Tibial nerve (tissue), 4 donors: Measurements from ENCODE around the gene ATP6V1F. TPM values are rescaled to one million over a fixed set of nuclear protein-coding genes. Genes with fewer than 3 reads are reported as not detected.
A peak's percentile ranks its signal among the peaks of the same experiment; 100 is the strongest.

Experiments
- DNase-seq, 2 donors: peaks; one replicate each; pipeline ENCODE4 v3.0.0-alpha.2; 2019; ENCODE audit warnings: low spot score in 2 of 2
- H3K27ac ChIP-seq, 4 donors: fragments of 200-600 bp; sonication (generic) in 3 of 4; one replicate each; pipeline ENCODE4 v1.5.1; 2017 to 2019; ENCODE audit warnings: mild to moderate bottlenecking in 1 of 4
- H3K27me3 ChIP-seq, 2 donors: fragments of 200-600 bp; sonication (generic) in 1 of 2; one replicate each; pipeline versions ENCODE4 v1.5.1 to v1.6.0; 2017 to 2019
- H3K36me3 ChIP-seq, 3 donors: fragments of 200-600 bp; sonication (generic); one replicate each; pipeline ENCODE4 v1.5.1; 2018 to 2019
- H3K4me1 ChIP-seq, 4 donors: fragments of 200-600 bp; sonication (generic) in 3 of 4; one replicate each; pipeline ENCODE4 v1.5.1; 2017 to 2019
- H3K4me3 ChIP-seq, 4 donors: fragments of 200-600 bp; sonication (generic) in 3 of 4; one replicate each; pipeline ENCODE4 v1.5.1; 2017 to 2019; ENCODE audit warnings: mild to moderate bottlenecking in 1 of 4, moderate library complexity in 1 of 4
- H3K9me3 ChIP-seq, 4 donors: fragments of 200-600 bp; sonication (generic) in 3 of 4; one replicate each; pipeline ENCODE4 v1.5.1; 2017 to 2019
- EP300 ChIP-seq, 2 donors: sonication (generic); formaldehyde crosslinking; IDR thresholded peaks; one replicate each; pipeline ENCODE4 v1.6.1; 2017; ENCODE audit warnings: antibody characterized with exemption in 2 of 2, mild to moderate bottlenecking in 1 of 2
- POLR2A ChIP-seq, 2 donors: fragments of 450-650 bp; IDR thresholded peaks; one replicate each; pipeline ENCODE4 v1.6.1; 2017; ENCODE audit warnings: antibody characterized with exemption in 2 of 2, mild to moderate bottlenecking in 2 of 2, moderate library complexity in 2 of 2
- WGBS, 2 donors: methylation state at CpG; one replicate each; pipeline ENCODE4 v1.1.5; 2018; 5-methylcytosine and 5-hydroxymethylcytosine counted together
- total RNA-seq, 4 donors: library from RNA; depleted of rRNA; stranded (reverse); fragments of >200 nt; gene quantifications; one replicate each; pipeline ENCODE4 v1.1.0, GENCODE V29; 2016
- TF ChIP-seq, protein P1 (sequence below), 5 experiments: fragments of 200-600 bp in 3 of 5; fragments of 450-650 bp in 2 of 5; sonication (generic) in 3 of 5; IDR thresholded peaks; one replicate each; pipeline ENCODE4 v1.5.1; 2016 to 2019; ENCODE audit warnings: antibody characterized with exemption in 5 of 5, mild to moderate bottlenecking in 3 of 5, moderate library complexity in 2 of 5

The ATP6V1F gene
- total RNA-seq, 4 donors from 2014 or later, result 57.9 to 122 (median 75.4) TPM

- no peak for DNase-seq
- TF ChIP-seq, protein P1, sequence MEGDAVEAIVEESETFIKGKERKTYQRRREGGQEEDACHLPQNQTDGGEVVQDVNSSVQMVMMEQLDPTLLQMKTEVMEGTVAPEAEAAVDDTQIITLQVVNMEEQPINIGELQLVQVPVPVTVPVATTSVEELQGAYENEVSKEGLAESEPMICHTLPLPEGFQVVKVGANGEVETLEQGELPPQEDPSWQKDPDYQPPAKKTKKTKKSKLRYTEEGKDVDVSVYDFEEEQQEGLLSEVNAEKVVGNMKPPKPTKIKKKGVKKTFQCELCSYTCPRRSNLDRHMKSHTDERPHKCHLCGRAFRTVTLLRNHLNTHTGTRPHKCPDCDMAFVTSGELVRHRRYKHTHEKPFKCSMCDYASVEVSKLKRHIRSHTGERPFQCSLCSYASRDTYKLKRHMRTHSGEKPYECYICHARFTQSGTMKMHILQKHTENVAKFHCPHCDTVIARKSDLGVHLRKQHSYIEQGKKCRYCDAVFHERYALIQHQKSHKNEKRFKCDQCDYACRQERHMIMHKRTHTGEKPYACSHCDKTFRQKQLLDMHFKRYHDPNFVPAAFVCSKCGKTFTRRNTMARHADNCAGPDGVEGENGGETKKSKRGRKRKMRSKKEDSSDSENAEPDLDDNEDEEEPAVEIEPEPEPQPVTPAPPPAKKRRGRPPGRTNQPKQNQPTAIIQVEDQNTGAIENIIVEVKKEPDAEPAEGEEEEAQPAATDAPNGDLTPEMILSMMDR (IDR thresholded peaks at IDR 0.05), result no peak
- TF ChIP-seq POLR2A (IDR thresholded peaks at IDR 0.05) (no peak), EP300 (IDR thresholded peaks at IDR 0.05) (no peak)
- WGBS, 2 donors, result 77 to 80% methylated on average over 11 of the region's 11 CpGs
- Histone ChIP-seq H3K9me3 (no peaks in the 10 kb centered on the region), H3K27me3 (peaks cover 0 to 42% of the 10 kb centered on the region in 2 donors), H3K4me1 (peaks cover 0 to 10% (median 3%) of the 10 kb centered on the region in 4 donors), H3K27ac (no peak overlapping the region), H3K4me3 (no peak overlapping the region), H3K36me3 (no peaks in the 10 kb centered on the region)
Observed at GRCh38 chr7:128888756-128889095, 26.1 kb downstream of the ATP6V1F start.

DNA sequence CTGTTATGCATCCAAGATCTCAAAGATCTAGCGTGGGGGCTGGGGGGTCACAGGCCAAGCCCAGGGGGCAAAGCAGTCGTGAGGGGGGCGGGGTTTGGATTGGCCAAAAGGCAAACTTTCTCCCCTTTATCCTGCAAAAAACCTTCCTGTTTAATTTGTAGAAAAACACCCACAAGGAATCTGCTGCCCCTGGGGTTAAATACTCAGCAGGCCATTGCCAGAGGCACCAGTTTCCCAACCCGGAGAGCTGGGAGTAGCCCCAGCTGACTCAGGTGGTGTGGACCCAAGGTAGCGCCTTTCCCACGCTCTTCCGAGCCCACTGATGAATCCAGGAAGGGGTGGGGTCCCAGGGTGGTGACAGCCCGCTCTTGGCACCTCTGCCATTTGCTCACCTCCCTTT lies 26.5 kb downstream of the ATP6V1F start:
- TF ChIP-seq POLR2A (IDR thresholded peaks at IDR 0.05) (no peak), EP300 (IDR thresholded peaks at IDR 0.05) (no peak)
- TF ChIP-seq, protein P1 (IDR thresholded peaks at IDR 0.05), result no peak
- 54 to 61% methylated on average over 7 to 8 of the region's 8 CpGs for WGBS, 2 donors
- DNase-seq, result no peak
- Histone ChIP-seq H3K4me1 (peaks cover 0 to 10% (median 3%) of the 10 kb centered on the region in 4 donors), H3K9me3 (no peaks in the 10 kb centered on the region), H3K27me3 (peaks cover 0 to 42% of the 10 kb centered on the region in 2 donors), H3K4me3 (no peak overlapping the region), H3K36me3 (no peaks in the 10 kb centered on the region), H3K27ac (no peak overlapping the region)

DNA sequence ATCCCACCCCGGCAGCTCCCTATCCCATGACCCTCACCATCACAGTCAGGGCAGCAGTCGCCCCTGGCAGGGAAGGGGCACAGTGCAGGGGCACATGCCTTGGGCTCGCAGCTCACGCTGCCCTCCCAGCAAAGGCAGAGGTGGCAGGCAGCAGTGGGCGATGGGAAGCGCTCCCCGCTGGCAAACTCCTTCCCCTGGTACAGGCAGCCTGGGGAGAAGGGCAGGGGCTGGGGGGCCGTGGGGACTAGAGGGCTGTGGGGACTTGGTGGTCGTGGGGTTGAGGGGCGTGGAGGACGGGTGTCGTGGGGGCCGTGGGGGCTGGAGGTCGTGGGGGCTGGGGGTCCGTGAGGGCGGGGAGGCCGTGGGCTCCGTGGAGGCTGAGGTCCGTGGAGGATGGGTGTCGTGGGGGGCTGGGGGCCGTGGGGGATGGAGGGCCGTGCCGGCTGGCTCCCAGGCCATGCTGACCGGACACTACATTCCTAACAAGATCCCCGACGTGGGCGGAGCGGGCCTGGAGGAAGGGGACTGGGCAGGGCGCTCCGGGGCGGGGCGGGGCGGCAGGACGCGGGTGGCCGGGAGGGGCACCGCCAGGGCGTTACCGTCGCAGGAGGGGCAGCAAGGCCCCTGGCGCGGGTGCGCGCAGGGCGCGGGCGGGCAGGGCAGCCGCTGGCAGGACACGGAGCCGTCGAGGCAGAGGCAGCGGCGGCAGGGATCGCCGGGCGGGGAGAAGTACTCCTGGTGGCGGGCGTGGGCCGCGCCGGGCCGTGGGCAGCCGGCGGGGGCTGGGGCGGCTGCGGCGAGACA lies 27.9 kb downstream of the ATP6V1F start:
- Histone ChIP-seq H3K4me3 (peak overlapping the region in 2 of 4 donors; percentile 34 to 43), H3K27ac (no peak overlapping the region), H3K4me1 (peaks cover 0 to 10% (median 3%) of the 10 kb centered on the region in 4 donors), H3K27me3 (peaks cover 0 to 37% of the 10 kb centered on the region in 2 donors), H3K36me3 (no peaks in the 10 kb centered on the region), H3K9me3 (no peaks in the 10 kb centered on the region)
- no peak for DNase-seq
- TF ChIP-seq, protein P1 (IDR thresholded peaks at IDR 0.05), result peak in 2 of 5 experiments; percentile 11
- TF ChIP-seq EP300 (IDR thresholded peaks at IDR 0.05), result no peak
- WGBS, 2 donors, result 26 to 38% methylated on average over 24 to 41 of the region's 67 CpGs

DNA sequence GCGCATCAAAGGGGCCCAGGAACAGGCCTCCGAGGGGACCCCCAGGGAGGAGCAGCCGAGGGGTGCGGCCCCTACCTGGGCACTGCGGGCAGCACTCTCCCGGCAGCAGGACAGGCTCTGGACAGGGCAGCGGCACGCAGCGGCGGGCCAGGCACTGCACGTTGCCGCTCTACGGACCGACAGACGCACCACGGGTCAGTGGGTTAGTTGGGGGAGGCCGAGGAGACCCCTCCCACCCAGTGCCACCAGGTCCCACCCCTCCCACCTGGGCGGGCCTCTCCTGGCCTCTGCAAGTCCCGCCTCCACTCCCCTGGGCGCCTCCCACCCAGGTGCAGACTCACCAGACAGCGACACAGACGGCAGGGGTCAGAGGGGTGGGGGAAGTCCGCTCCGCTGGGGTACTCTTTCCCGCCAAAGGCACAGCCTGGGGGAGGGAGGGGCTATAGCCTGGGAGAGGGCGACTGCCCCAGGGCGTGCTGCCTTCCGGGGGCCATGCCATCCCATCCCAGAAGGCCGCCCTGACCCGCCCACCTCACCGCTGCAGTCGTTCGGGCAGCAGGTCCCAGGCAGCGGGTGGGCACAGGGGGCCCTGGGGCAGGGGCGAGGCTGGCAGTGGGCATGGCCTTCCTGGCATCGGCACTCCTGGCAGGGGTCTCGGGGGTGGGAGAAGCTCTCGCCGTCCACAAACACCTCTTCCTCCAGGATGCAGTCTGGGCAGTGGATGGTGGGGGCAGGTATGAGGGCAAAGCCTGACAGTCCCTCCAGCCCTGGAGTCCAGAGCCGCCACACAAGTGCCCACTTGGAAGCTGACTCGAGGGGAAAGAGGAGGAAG lies 28.7 kb downstream of the ATP6V1F start:
- peak overlapping the region in 2 of 4 donors; percentile 34 to 43 for H3K4me3 ChIP-seq
- peaks cover 0 to 10% (median 3%) of the 10 kb centered on the region in 4 donors for H3K4me1 ChIP-seq
- 34 to 48% methylated on average over 6 to 26 of the region's 41 CpGs for WGBS, 2 donors
- no peaks in the 10 kb centered on the region for H3K36me3 ChIP-seq
- H3K27ac ChIP-seq, result no peak overlapping the region
- TF ChIP-seq, protein P1 (IDR thresholded peaks at IDR 0.05), result peak in 1 of 5 experiments; percentile 1
- TF ChIP-seq EP300 (IDR thresholded peaks at IDR 0.05), result no peak
- no peaks in the 10 kb centered on the region for H3K9me3 ChIP-seq
- no peak for DNase-seq
- peaks cover 0 to 30% of the 10 kb centered on the region in 2 donors for H3K27me3 ChIP-seq

DNA sequence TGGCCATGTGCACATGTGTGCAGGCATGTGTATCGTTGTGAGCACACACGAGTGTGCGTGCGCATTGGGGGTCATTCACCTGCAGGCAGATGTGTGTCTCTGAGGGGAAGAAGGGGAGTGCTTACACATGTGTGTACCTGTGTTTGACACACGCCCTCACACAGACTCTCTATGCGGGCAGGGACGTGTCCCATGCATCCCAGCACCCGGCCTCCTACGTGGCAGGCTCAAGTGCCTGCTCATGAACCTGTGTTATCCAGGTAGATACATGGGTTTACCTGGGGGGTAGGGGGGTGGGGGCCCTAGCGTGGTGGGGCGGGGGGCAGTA lies 29.2 kb downstream of the ATP6V1F start:
- H3K4me1 ChIP-seq, result peaks cover 0 to 10% (median 3%) of the 10 kb centered on the region in 4 donors
- 84 to 86% methylated on average over 8 to 11 of the region's 11 CpGs for WGBS, 2 donors
- H3K4me3 ChIP-seq, result no peak overlapping the region
- peaks cover 0 to 24% of the 10 kb centered on the region in 2 donors for H3K27me3 ChIP-seq
- TF ChIP-seq, protein P1 (IDR thresholded peaks at IDR 0.05), result no peak
- TF ChIP-seq EP300 (IDR thresholded peaks at IDR 0.05) (no peak), POLR2A (IDR thresholded peaks at IDR 0.05) (no peak)
- no peak overlapping the region for H3K27ac ChIP-seq
- no peaks in the 10 kb centered on the region for H3K9me3 ChIP-seq
- no peak for DNase-seq
- H3K36me3 ChIP-seq, result no peaks in the 10 kb centered on the region
